Calu3 (cell line): Measurements from ENCODE around the gene ZNF644. TPM values are rescaled to one million over a fixed set of nuclear protein-coding genes. Genes with fewer than 3 reads are reported as not detected.
"Not testable (repeated sequence)": the region's sequence is repeated elsewhere in the genome, so short reads cannot be mapped to it uniquely, and the experiment has no call there.

Source experiments
- BruUV-seq: library from RNA; stranded (reverse); fragments of 400-500 nt; replicated peaks from 2 replicates; lab custom pipeline; 2021; lab: Mats Ljungman, UMichigan
- CTCF ChIA-PET: fragments of 300-600 bp; sonication (Branson Sonifier 250); formaldehyde crosslinking; loops from one replicate; lab custom pipeline; 2022; ENCODE audit warnings: antibody characterized with exemption; lab: Charles Lee
- DNase-seq: peaks from one replicate; pipeline ENCODE4 v3.0.0; 2022
- H3K27ac Mint-ChIP-seq: one replicate; pipeline ENCODE4 v1.8.0; 2022; ENCODE audit warnings: mixed read lengths; ENCODE audit not compliant: unreplicated experiment
- H3K27me3 Mint-ChIP-seq: one replicate; pipeline ENCODE4 v1.8.0; 2022; ENCODE audit warnings: mixed read lengths; ENCODE audit not compliant: unreplicated experiment
- H3K36me3 Mint-ChIP-seq: one replicate; pipeline ENCODE4 v1.8.0; 2022; ENCODE audit warnings: mild to moderate bottlenecking, moderate library complexity, mixed read lengths; ENCODE audit not compliant: insufficient read depth, unreplicated experiment
- H3K4me1 Mint-ChIP-seq: one replicate; pipeline ENCODE4 v1.8.0; 2022; ENCODE audit warnings: mild to moderate bottlenecking, low read depth, mixed read lengths; ENCODE audit not compliant: unreplicated experiment
- H3K4me3 Mint-ChIP-seq: one replicate; pipeline ENCODE4 v1.8.0; 2022; ENCODE audit warnings: mild to moderate bottlenecking, low read depth, moderate library complexity, mixed read lengths; ENCODE audit not compliant: unreplicated experiment
- H3K9me3 Mint-ChIP-seq: one replicate; pipeline ENCODE4 v1.8.0; 2022; ENCODE audit warnings: low read depth, mixed read lengths; ENCODE audit not compliant: unreplicated experiment
- CTCF ChIP-seq: fragments of 200-600 bp; IDR thresholded peaks from one replicate; pipeline ENCODE4 v1.8.0; 2022; ENCODE audit warnings: antibody characterized with exemption; ENCODE audit not compliant: unreplicated experiment
- intact Hi-C: fragments of 100-400 bp; cut with micrococcal nuclease; formaldehyde crosslinking; loops from one replicate; pipeline ENCODE4 v1.10.0; 2022; ENCODE audit not compliant: unreplicated experiment
- total RNA-seq: library from RNA; stranded (reverse); gene quantifications from 2 replicates; pipeline ENCODE4 v1.2.3, GENCODE V29; 2022

The ZNF644 gene
- total RNA-seq, 1 experiment from 2014 or later, result 76.0 TPM

- BruUV-seq, result no TSS peak
- H3K9me3 Mint-ChIP-seq, result no peaks in the 10 kb centered on the region
- CTCF ChIA-PET, result interaction anchor here (0.7 kb wide), 1 partner anchor 178 kb away, joined by 3 read pairs; no protein-coding TSS in a partner anchor
- TF ChIP-seq CTCF, result no peak
- intact Hi-C loops, result no loop called here
- no peak overlapping the region for H3K4me3 Mint-ChIP-seq
- H3K27ac Mint-ChIP-seq, result no peak overlapping the region
- no peak for DNase-seq
- H3K36me3 Mint-ChIP-seq, result peaks cover 26% of the 10 kb centered on the region
- H3K4me1 Mint-ChIP-seq, result no peaks in the 10 kb centered on the region
- H3K27me3 Mint-ChIP-seq, result no peaks in the 10 kb centered on the region
Measured at GRCh38 chr1:90899263-90899662, 122.6 kb downstream of the ZNF644 start.

- H3K27ac Mint-ChIP-seq, H3K4me1 Mint-ChIP-seq, CTCF ChIA-PET, H3K4me3 Mint-ChIP-seq, BruUV-seq, H3K9me3 Mint-ChIP-seq, intact Hi-C loops, DNase-seq, H3K27me3 Mint-ChIP-seq: not testable (repeated sequence)
- peaks cover 31% of the 10 kb centered on the region for H3K36me3 Mint-ChIP-seq
Measured at GRCh38 chr1:90893679-90894078, 128.2 kb downstream of the ZNF644 start.

- H3K27ac Mint-ChIP-seq, H3K4me1 Mint-ChIP-seq, intact Hi-C loops, CTCF ChIA-PET, DNase-seq, H3K9me3 Mint-ChIP-seq, H3K27me3 Mint-ChIP-seq, H3K4me3 Mint-ChIP-seq, BruUV-seq: not testable (repeated sequence)
- peaks cover 31% of the 10 kb centered on the region for H3K36me3 Mint-ChIP-seq
Measured at GRCh38 chr1:90892884-90893283, 129.0 kb downstream of the ZNF644 start.

- H3K27me3 Mint-ChIP-seq, intact Hi-C loops, H3K27ac Mint-ChIP-seq, BruUV-seq, H3K9me3 Mint-ChIP-seq, H3K4me1 Mint-ChIP-seq, DNase-seq, CTCF ChIA-PET, H3K4me3 Mint-ChIP-seq: not testable (repeated sequence)
- H3K36me3 Mint-ChIP-seq, result peaks cover 31% of the 10 kb centered on the region
Measured at GRCh38 chr1:90892196-90892595, 129.6 kb downstream of the ZNF644 start.

- DNase-seq, intact Hi-C loops, H3K9me3 Mint-ChIP-seq, CTCF ChIA-PET, H3K27ac Mint-ChIP-seq, H3K4me1 Mint-ChIP-seq, H3K4me3 Mint-ChIP-seq, BruUV-seq, H3K27me3 Mint-ChIP-seq: not testable (repeated sequence)
- peaks cover 31% of the 10 kb centered on the region for H3K36me3 Mint-ChIP-seq
Measured at GRCh38 chr1:90891756-90892155, 130.1 kb downstream of the ZNF644 start.

GRCh38 chr1:90882221-90882620 is 139.6 kb downstream of the ZNF644 start:
- H3K4me3 Mint-ChIP-seq, result no peak overlapping the region
- no TSS peak for BruUV-seq
- DNase-seq, result no peak
- intact Hi-C loops, result no loop called here
- no peaks in the 10 kb centered on the region for H3K36me3 Mint-ChIP-seq
- no peaks in the 10 kb centered on the region for H3K4me1 Mint-ChIP-seq
- no peak overlapping the region for H3K27ac Mint-ChIP-seq
- H3K9me3 Mint-ChIP-seq, result peaks cover 15% of the 10 kb centered on the region
- CTCF ChIA-PET, result no interaction called here
- no peak for TF ChIP-seq CTCF
- no peaks in the 10 kb centered on the region for H3K27me3 Mint-ChIP-seq
